ENCODE data around the gene TMEM17.

DNA sequence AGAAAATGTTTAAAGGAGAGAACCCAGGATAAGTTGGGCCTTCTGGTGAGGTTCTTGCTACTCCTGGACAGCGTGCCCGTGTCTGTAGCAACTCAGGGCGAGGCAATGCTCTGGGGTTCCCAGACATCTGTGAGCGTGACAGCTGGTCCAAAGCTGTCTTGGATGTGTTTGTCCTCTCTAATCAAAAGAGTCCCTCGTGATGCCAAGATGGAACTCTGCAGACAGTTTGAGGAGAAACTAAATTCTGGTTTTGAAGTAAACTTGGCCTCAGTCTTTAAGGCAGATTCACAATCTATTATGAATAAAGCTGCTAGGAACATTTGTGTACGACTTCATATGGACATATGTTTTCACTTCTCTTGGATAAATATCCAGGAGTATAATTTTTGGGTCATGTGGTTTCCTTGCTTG is 47.3 kb downstream of the TMEM17 start:
- TF ChIP-seq, protein P1, sequence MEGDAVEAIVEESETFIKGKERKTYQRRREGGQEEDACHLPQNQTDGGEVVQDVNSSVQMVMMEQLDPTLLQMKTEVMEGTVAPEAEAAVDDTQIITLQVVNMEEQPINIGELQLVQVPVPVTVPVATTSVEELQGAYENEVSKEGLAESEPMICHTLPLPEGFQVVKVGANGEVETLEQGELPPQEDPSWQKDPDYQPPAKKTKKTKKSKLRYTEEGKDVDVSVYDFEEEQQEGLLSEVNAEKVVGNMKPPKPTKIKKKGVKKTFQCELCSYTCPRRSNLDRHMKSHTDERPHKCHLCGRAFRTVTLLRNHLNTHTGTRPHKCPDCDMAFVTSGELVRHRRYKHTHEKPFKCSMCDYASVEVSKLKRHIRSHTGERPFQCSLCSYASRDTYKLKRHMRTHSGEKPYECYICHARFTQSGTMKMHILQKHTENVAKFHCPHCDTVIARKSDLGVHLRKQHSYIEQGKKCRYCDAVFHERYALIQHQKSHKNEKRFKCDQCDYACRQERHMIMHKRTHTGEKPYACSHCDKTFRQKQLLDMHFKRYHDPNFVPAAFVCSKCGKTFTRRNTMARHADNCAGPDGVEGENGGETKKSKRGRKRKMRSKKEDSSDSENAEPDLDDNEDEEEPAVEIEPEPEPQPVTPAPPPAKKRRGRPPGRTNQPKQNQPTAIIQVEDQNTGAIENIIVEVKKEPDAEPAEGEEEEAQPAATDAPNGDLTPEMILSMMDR (IDR thresholded peaks at IDR 0.05), result no peak
- TF ChIP-seq POLR2A (IDR thresholded peaks at IDR 0.05), result no peak

Data from thyroid gland (tissue), 4 donors.